D721Med (cell line): ENCODE data around the gene DGKG.

ENCODE experiments used
- DNase-seq: peaks from one replicate; pipeline ENCODE4 v3.0.0; 2011; ENCODE audit warnings: low spot score; ENCODE audit not compliant: insufficient read length
- FAIRE-seq: peaks from 2 replicates; lab custom pipeline; 2011; peaks lifted over from hg19 to GRCh38; lab: Jason Lieb, UNC
- CTCF ChIP-seq: IDR thresholded peaks from 2 replicates; pipeline ENCODE4 v1.5.1; 2012; ENCODE audit warnings: mild to moderate bottlenecking, control low read depth; ENCODE audit not compliant: insufficient read depth; ENCODE audit errors: missing control alignments

The DGKG gene

GRCh38 chr3:186287711-186288110, 74.3 kb downstream of the DGKG start:
- DNase-seq = no peak
- FAIRE-seq = no peak
- no peak for TF ChIP-seq CTCF

DNA sequence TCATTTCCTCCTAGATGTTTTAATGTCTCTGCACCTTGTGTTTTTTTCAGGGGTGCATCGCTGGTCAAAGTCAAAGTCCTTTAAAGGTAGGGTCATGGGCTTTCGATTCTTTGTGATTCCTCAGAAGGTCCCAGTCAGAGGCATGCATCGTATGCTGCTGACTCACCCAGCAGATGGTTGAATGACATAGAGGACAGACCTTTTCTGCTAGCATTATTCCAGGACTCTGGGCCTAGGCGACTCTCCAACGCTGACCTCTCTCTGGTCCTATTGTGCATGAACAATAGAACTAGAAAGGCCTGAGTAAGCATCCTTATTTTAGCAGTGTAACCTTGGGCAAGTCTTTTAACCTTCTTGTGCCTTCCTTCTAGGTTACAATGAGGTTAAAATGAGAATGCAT, 75.9 kb downstream of the DGKG start:
- FAIRE-seq (no peak), DNase-seq (no peak)
- TF ChIP-seq CTCF = no peak

- no peak for FAIRE-seq
- no peak for DNase-seq
- TF ChIP-seq CTCF = no peak
Measured at GRCh38 chr3:186284661-186285060, 77.4 kb downstream of the DGKG start.

DNA sequence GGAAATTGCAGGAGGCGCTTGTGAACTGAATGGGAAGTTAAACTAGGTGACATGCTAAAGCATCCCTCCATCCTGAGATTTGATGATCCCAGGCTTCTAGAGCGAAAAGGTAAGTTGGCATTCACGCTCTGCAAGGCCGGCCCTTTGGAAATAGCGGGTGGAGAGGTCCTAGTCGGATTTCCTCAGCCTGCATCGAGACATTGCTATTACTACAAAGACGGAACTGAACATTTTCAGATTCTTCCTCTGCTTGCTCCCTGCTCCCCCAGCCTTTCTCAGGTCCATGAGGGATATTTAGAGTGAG, 77.7 kb downstream of the DGKG start:
- no peak for TF ChIP-seq CTCF
- no peak for DNase-seq
- no peak for FAIRE-seq

DNA sequence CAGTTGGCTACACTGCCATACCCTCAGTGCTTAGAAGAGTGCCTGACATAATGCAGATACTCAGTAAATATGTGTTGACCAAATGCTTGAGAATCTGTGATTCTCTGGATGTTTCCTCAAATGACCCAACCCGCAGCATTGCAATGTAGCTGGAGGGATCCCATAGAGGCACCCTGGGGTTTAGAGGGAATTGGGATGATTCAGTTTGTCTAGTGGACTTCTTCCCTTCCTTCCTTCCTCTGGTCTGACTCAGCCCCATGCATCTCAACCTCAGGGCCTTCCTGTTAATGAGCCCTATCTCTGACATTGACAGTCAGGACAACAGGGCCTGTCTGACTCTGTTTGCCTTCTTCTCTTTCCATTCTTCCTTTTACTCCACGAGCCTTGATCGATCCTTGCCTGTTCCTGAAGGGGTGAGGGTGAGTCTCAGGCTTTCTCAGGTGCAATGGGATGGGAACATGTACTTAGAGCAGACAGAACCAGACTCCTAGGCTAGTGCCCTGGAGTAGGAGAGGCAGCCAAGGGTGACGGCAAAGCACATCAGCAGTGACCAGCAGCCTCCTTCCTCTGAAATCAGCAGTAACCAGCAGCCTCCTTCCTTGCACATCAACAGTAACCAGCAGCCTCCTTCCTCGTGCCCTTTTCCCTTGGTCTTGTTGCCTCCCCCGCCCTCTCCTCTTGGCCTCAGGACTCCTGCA, 78.2 kb downstream of the DGKG start:
- TF ChIP-seq CTCF = no peak
- DNase-seq (no peak), FAIRE-seq (no peak)

DNA sequence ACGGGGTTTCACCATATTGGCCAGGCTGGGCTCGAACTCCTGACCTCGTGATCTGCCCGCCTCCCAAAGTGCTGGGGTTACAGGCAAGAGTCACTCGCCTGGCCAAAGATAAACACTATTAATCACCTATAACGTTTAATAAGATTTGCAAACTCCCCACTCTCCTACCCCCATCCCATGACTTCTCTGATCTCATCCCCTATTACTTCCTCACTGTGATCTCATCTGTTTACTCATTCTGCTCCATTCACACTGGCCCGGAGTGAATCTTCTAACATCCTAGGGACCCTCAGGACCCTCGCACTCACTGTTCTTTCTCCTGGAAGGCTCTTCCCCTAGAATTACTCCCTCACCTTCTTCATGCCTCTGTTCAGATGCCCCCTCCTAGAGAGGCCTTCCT, 78.9 kb downstream of the DGKG start:
- DNase-seq (no peak), FAIRE-seq (no peak)
- no peak for TF ChIP-seq CTCF

DNA sequence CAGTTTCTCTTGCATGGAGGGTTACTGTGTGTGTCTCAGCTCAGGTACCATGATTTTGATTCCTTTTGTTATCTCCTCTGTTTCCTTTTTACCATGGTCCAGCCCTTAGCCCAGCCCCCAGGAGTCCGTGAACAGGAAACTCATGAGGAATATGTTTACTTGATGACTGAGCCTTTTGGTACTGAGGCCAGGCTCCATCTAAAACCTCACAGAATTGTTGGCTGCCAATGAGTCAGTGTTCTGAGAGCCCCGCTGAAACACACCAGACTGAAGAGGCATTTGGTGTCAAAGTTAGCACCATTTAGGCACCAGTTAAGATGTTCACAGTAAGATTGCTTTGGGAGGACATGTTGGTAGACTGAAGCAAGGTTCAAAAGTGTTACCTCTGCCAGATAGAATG, 80.9 kb downstream of the DGKG start:
- DNase-seq = no peak
- no peak for FAIRE-seq
- no peak for TF ChIP-seq CTCF
